Calu3 (cell line): Measurements from ENCODE around the gene BTRC. TPM values are rescaled to one million over a fixed set of nuclear protein-coding genes. Genes with fewer than 3 reads are reported as not detected.

Experiments used
- BruUV-seq: library from RNA; stranded (reverse); fragments of 400-500 nt; replicated peaks from 2 replicates; lab custom pipeline; 2021; lab: Mats Ljungman, UMichigan
- CTCF ChIA-PET: fragments of 300-600 bp; sonication (Branson Sonifier 250); formaldehyde crosslinking; loops from one replicate; lab custom pipeline; 2022; ENCODE audit warnings: antibody characterized with exemption; lab: Charles Lee
- DNase-seq: peaks from one replicate; pipeline ENCODE4 v3.0.0; 2022
- H3K27ac Mint-ChIP-seq: one replicate; pipeline ENCODE4 v1.8.0; 2022; ENCODE audit warnings: mixed read lengths; ENCODE audit not compliant: unreplicated experiment
- H3K27me3 Mint-ChIP-seq: one replicate; pipeline ENCODE4 v1.8.0; 2022; ENCODE audit warnings: mixed read lengths; ENCODE audit not compliant: unreplicated experiment
- H3K36me3 Mint-ChIP-seq: one replicate; pipeline ENCODE4 v1.8.0; 2022; ENCODE audit warnings: mild to moderate bottlenecking, moderate library complexity, mixed read lengths; ENCODE audit not compliant: insufficient read depth, unreplicated experiment
- H3K4me1 Mint-ChIP-seq: one replicate; pipeline ENCODE4 v1.8.0; 2022; ENCODE audit warnings: mild to moderate bottlenecking, low read depth, mixed read lengths; ENCODE audit not compliant: unreplicated experiment
- H3K4me3 Mint-ChIP-seq: one replicate; pipeline ENCODE4 v1.8.0; 2022; ENCODE audit warnings: mild to moderate bottlenecking, low read depth, moderate library complexity, mixed read lengths; ENCODE audit not compliant: unreplicated experiment
- H3K9me3 Mint-ChIP-seq: one replicate; pipeline ENCODE4 v1.8.0; 2022; ENCODE audit warnings: low read depth, mixed read lengths; ENCODE audit not compliant: unreplicated experiment
- CTCF ChIP-seq: fragments of 200-600 bp; IDR thresholded peaks from one replicate; pipeline ENCODE4 v1.8.0; 2022; ENCODE audit warnings: antibody characterized with exemption; ENCODE audit not compliant: unreplicated experiment
- intact Hi-C: fragments of 100-400 bp; cut with micrococcal nuclease; formaldehyde crosslinking; loops from one replicate; pipeline ENCODE4 v1.10.0; 2022; ENCODE audit not compliant: unreplicated experiment
- total RNA-seq: library from RNA; stranded (reverse); gene quantifications from 2 replicates; pipeline ENCODE4 v1.2.3, GENCODE V29; 2022

BTRC gene
- total RNA-seq, 1 experiment from 2014 or later, result 7.9 TPM

GRCh38 chr10:101566333-101567164 lies 212.6 kb downstream of the BTRC start:
- DNase-seq, result no peak
- no peaks in the 10 kb centered on the region for H3K9me3 Mint-ChIP-seq
- H3K4me3 Mint-ChIP-seq, result no peak overlapping the region
- intact Hi-C loops, result loop anchor here (5.0 kb wide), 1 partner anchor 269 kb away; no protein-coding TSS in a partner anchor
- H3K27ac Mint-ChIP-seq, result no peak overlapping the region
- BruUV-seq, result no TSS peak
- no peak for TF ChIP-seq CTCF
- peaks cover 82% of the 10 kb centered on the region for H3K27me3 Mint-ChIP-seq
- peaks cover 15% of the 10 kb centered on the region for H3K36me3 Mint-ChIP-seq
- no peaks in the 10 kb centered on the region for H3K4me1 Mint-ChIP-seq
- CTCF ChIA-PET, result no interaction called here

GRCh38 chr10:101567165-101568006 lies 213.4 kb downstream of the BTRC start:
- peaks cover 15% of the 10 kb centered on the region for H3K36me3 Mint-ChIP-seq
- no peak for TF ChIP-seq CTCF
- CTCF ChIA-PET, result interaction anchor here (0.7 kb wide), 1 partner anchor 472 kb away, joined by 4 read pairs; no protein-coding TSS in a partner anchor
- H3K27ac Mint-ChIP-seq, result no peak overlapping the region
- peaks cover 82% of the 10 kb centered on the region for H3K27me3 Mint-ChIP-seq
- no peak overlapping the region for H3K4me3 Mint-ChIP-seq
- H3K9me3 Mint-ChIP-seq, result no peaks in the 10 kb centered on the region
- no peak for DNase-seq
- no peaks in the 10 kb centered on the region for H3K4me1 Mint-ChIP-seq
- no TSS peak for BruUV-seq
- intact Hi-C loops, result loop anchor here (5.0 kb wide), 1 partner anchor 270 kb away; no protein-coding TSS in a partner anchor

GRCh38 chr10:101568054-101568745 lies 214.2 kb downstream of the BTRC start:
- TF ChIP-seq CTCF, result no peak
- peaks cover 19% of the 10 kb centered on the region for H3K36me3 Mint-ChIP-seq
- no peak overlapping the region for H3K27ac Mint-ChIP-seq
- peaks cover 82% of the 10 kb centered on the region for H3K27me3 Mint-ChIP-seq
- no TSS peak for BruUV-seq
- intact Hi-C loops, result loop anchor here (5.0 kb wide), 1 partner anchor 271 kb away; no protein-coding TSS in a partner anchor
- CTCF ChIA-PET, result interaction anchor here (0.7 kb wide), 1 partner anchor 472 kb away, joined by 4 read pairs; no protein-coding TSS in a partner anchor
- no peaks in the 10 kb centered on the region for H3K4me1 Mint-ChIP-seq
- no peaks in the 10 kb centered on the region for H3K9me3 Mint-ChIP-seq
- H3K4me3 Mint-ChIP-seq, result no peak overlapping the region
- no peak for DNase-seq

GRCh38 chr10:101569323-101569621 lies 215.3 kb downstream of the BTRC start:
- H3K9me3 Mint-ChIP-seq, result no peaks in the 10 kb centered on the region
- TF ChIP-seq CTCF, result no peak
- H3K4me1 Mint-ChIP-seq, result no peaks in the 10 kb centered on the region
- intact Hi-C loops, result loop anchor here (5.0 kb wide), 1 partner anchor 272 kb away; no protein-coding TSS in a partner anchor
- CTCF ChIA-PET, result interaction anchor here (0.6 to 1.5 kb wide), 6 partner anchors 10 to 558 kb away, joined by 3 to 11 read pairs (median 4); no protein-coding TSS in a partner anchor
- no peak overlapping the region for H3K27ac Mint-ChIP-seq
- peaks cover 19% of the 10 kb centered on the region for H3K36me3 Mint-ChIP-seq
- peaks cover 71% of the 10 kb centered on the region for H3K27me3 Mint-ChIP-seq
- no TSS peak for BruUV-seq
- H3K4me3 Mint-ChIP-seq, result peak overlapping the region; percentile 75
- DNase-seq, result no peak
